Uterus (tissue), 2 donors: ENCODE measurements around the gene PPIG.

Experiments used
- POLR2A ChIP-seq, 2 donors: fragments of 450-650 bp; IDR thresholded peaks; one replicate each; pipeline ENCODE4 v1.6.1; 2016; ENCODE audit warnings: antibody characterized with exemption in 2 of 2, mild to moderate bottlenecking in 1 of 2, moderate library complexity in 1 of 2
- TF ChIP-seq, protein P1 (sequence below), 4 experiments: fragments of 200-600 bp in 2 of 4; fragments of 450-650 bp in 2 of 4; sonication (generic) in 2 of 4; IDR thresholded peaks; one replicate each; pipeline ENCODE4 v1.5.1; 2016 to 2019; ENCODE audit warnings: antibody characterized with exemption in 4 of 4, mild to moderate bottlenecking in 2 of 4, moderate library complexity in 1 of 4

DNA sequence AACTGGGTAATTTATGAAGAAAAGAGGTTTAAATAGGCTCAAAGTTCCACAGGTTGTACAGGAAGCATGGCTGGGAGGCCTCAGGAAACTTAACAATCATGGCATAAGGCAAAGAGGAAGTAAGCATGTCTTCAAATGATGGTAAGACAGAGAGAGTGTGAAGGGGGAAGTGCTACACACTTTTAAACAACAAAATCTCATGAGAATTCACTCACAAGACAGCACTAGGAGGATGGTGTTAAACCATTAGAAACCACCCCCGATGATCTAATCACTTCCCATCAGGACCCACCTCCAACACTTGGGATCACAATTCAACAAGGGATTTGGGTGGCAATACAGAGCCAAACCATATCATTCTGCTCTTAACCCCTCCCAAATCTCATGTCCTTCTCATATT lies 75.2 kb downstream of the PPIG start:
- TF ChIP-seq, protein P1, sequence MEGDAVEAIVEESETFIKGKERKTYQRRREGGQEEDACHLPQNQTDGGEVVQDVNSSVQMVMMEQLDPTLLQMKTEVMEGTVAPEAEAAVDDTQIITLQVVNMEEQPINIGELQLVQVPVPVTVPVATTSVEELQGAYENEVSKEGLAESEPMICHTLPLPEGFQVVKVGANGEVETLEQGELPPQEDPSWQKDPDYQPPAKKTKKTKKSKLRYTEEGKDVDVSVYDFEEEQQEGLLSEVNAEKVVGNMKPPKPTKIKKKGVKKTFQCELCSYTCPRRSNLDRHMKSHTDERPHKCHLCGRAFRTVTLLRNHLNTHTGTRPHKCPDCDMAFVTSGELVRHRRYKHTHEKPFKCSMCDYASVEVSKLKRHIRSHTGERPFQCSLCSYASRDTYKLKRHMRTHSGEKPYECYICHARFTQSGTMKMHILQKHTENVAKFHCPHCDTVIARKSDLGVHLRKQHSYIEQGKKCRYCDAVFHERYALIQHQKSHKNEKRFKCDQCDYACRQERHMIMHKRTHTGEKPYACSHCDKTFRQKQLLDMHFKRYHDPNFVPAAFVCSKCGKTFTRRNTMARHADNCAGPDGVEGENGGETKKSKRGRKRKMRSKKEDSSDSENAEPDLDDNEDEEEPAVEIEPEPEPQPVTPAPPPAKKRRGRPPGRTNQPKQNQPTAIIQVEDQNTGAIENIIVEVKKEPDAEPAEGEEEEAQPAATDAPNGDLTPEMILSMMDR (IDR thresholded peaks at IDR 0.05) = no peak
- no peak for TF ChIP-seq POLR2A (IDR thresholded peaks at IDR 0.05)
